GM19025 (cell line): ENCODE measurements around the gene KCTD19.
A peak's percentile ranks its signal among the peaks of the same experiment; 100 is the strongest.

Experiments
- ATAC-seq: cut with Tn5 transposase; IDR thresholded peaks from one replicate; pipeline ENCODE4 v1.9.1; 2021; ENCODE audit warnings: mild to moderate bottlenecking, low read depth, moderate library complexity; ENCODE audit not compliant: unreplicated experiment

Gene KCTD19

GRCh38 chr16:67246081-67246755 lies 80.3 kb downstream of the KCTD19 start:
- ATAC-seq = no peak

- ATAC-seq = no peak
These were observed 80.9 kb downstream of the KCTD19 start for GRCh38 chr16:67245674-67246080.

DNA sequence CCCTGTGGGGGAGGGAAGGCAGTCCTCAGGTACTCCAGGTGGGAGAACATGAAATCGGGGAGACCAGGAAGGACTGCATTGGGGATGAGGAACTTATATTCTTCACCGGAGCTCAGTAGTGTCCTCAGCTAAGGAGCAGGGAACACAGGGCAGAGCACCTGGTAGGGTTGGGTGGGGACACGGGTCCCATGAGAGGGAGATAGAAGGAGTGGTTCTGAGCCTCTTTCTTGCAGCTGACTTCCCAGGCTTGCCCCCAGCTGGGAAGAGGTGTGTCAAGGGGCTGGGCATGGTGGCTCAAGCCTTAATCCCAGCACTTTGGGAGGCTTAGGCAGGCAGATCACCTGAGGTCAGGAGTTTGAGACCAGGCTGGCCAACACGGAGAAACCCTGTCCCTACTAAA lies 81.4 kb downstream of the KCTD19 start:
- no peak for ATAC-seq

DNA sequence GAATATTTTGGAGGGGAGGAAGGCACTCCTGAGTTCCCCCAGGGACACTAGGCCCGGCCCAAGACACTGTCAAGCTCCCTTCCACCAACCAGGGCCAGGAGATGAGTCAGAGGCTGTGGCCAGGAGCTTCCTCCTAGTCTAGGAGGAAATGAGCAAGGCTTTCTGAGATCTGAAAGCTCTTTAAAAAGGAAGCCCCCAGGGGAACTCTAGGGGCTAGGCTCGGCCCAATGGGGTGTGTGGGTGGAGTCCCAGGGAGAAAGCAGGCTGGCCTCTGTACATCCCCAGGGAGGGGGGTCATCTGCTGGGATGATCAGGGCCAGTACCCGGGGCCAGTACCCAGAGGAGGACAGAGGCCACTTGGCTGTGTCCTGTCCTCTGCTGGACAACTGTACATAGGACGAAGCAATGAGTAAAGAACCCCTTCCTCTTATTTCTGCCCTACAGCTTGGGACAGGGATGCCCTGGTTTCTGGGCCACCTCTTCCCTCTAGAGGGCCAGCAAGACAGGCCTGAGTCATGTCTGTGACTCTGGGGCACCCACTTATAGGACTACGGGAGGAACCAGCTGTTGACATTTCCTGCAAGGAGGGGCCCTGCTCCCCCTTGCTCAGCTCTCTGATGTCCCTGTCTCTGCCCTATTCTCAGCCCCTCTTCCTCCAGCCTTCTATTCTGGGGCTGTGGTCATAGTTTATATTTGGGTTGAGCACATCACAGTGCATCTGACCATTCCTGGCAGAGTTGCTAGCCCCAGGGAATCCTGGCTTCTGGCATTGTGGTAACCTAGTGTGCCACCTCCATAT lies 82.0 kb downstream of the KCTD19 start:
- ATAC-seq = peak; percentile 43

DNA sequence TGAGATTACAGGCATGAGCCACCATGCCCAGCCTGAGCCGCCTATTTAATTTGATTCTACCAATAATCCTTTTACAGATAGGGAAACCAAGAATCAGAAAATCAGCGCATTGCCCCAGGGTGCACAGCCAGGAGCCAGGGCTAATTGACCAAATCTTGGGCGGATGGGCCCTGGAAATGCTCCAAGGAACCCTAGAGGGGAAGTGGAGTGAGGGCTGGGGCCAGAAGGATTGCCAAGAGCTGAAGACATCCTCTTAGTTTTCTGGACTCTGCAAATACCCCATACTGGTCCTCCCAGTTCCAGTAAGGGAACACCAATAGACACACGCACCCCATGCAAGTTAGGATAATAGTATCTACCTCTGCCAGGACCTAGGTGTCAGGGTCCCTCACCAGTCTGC lies 83.1 kb downstream of the KCTD19 start:
- no peak for ATAC-seq

DNA sequence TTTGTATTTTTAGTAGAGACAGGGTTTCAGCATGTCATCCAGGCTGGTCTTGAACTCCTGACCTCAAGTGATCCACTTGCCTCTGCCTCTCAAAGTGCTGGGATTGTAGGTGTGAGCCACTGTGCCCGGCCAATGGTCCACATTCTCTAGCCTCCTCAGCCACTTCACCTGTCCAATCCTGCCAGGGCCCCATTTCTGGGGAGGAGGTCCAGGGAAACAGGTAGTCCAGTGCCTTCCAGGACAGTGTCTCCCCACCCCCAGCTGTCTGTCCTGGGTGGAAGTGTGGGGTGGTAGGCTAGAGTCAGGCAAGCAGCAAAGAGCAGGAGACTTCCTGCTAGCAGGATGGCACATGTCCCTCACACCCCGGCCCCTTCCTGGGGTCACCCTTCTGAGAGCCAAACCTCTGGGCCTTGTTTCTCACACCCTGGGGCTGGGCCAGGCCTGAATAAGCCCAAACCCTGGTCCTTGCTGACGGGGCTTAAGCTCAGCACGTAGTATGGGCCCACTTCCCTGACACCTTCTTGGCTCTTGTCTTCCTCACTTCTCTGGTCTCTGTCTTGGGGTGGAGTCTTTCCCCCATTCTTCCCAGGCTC lies 84.3 kb downstream of the KCTD19 start:
- no peak for ATAC-seq

DNA sequence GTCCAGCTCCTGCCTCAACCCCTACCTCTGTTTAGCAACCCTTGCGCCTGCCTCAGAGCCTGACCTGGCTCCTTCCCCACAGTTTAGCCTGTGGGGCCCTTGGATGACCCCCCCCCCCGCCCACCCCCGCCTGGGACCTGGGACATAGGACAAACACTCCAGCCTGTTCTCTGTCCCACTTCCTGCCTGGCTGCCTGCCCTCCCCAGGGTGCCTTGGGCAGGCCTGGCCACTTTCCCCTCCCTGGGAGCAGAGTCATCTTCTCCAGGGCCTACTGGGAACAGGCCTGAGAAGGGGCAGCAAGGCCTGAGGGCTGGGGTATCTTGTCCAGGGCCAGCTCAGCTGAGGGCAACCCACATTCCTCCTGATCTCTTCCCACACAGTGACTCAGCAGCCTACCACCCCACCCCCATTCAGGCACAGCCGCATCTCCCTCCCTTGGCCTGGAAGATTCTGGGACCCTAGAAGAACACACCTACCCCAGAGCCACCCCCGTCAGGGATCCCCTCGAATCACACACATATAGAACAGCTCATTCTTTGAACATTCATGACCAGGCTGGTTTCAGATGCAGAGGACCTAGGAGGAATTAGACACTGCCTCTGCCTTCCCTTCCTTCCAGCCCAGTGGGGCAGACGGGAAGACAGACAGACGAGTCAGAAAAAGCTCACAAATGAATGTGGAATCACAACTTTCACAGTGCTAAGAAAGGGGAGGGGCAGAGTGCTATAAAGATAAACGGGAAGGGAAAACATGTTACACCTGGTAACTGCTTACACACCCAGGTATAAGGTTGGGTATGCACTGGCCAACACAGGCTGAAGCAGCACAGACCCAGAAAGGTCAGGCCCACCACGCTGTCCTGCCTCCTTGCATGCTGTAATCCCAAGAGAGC lies 85.3 kb downstream of the KCTD19 start:
- no peak for ATAC-seq

GRCh38 chr16:67240506-67240905 lies 86.0 kb downstream of the KCTD19 start:
- no peak for ATAC-seq
